ENCODE results near the gene COX7A2L.

DNA sequence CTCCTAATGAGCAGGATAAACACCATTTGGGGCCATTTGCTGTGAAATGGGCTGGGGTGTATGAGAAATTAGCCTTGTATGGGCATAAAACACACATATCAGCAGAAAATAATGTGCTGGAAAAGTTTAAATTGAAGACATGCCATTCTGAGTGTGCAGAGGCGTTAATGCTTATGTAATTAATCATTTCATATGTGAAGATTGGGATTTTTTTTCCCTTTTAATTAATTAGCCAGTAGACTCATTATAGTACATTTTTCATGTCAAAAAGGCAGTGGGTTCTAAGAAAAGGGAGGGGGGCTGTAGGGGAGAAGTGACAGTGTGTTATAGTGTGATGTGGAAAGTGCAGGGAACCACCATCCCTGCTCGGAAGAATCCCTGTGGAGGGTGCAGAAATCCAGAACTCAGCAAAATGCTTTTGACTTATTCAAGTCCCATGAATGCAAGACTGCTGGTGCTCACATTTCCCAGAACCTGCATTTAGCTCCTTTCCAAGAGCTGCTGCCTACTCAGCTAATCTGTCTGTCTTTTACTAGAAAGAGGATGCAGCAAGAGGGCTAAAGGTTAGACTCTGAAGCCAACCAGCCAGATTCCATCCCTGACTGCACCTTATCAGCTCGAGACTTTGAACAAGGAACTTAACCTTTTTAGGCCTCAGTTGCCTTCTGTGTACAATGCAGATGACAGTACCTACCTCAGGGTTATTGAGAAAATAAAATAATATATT lies 11.6 kb upstream of the COX7A2L start:
- TF ChIP-seq, protein P1, sequence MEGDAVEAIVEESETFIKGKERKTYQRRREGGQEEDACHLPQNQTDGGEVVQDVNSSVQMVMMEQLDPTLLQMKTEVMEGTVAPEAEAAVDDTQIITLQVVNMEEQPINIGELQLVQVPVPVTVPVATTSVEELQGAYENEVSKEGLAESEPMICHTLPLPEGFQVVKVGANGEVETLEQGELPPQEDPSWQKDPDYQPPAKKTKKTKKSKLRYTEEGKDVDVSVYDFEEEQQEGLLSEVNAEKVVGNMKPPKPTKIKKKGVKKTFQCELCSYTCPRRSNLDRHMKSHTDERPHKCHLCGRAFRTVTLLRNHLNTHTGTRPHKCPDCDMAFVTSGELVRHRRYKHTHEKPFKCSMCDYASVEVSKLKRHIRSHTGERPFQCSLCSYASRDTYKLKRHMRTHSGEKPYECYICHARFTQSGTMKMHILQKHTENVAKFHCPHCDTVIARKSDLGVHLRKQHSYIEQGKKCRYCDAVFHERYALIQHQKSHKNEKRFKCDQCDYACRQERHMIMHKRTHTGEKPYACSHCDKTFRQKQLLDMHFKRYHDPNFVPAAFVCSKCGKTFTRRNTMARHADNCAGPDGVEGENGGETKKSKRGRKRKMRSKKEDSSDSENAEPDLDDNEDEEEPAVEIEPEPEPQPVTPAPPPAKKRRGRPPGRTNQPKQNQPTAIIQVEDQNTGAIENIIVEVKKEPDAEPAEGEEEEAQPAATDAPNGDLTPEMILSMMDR (IDR thresholded peaks at IDR 0.05), result no peak
- TF ChIP-seq POLR2A (IDR thresholded peaks at IDR 0.05), result no peak
